ENCODE measurements around the gene SIGLEC1.

SIGLEC1 gene

DNA sequence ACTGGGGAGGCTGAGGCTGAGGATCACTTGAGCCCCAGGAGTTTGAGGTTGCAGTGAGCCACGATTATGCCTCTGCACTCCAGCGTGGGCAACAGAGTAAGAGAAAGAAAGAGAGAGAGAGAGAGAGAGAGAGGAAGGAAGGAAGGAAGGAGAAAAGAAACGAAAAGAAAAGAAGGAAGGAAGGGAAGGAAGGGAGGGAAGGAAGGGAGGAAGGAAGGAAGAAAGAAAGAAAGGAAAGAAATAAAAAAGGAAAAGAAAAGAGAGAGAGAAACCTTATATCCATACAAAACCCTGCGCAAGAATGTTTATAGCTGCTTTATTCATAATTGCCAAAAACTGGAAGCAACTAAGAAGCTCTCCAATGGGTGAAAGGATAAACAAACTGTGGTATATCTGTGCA lies 12.0 kb upstream of the SIGLEC1 start:
- Histone ChIP-seq H3K9me3 (no peaks in the 10 kb centered on the region), H3K27me3 (peaks cover 0 to 29% of the 10 kb centered on the region in 2 donors)

DNA sequence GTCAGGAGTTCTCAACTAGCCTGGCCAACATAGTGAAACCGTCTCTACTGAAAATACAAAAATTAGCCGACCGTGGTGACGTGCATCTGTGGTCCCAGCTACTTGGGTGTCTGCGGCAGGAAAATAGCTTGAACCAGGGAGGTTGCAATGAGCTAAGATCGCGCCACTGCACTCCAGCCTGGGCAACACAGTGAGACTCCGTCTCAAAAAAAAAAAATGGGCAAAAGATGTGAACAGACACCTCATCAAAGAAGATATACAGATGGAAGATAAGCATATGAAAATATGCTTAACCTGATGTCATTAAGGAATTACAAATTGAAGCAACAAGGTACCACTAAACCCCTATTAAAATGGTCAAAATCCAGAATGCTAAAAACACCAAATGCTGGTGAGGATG lies 10.9 kb upstream of the SIGLEC1 start:
- H3K9me3 ChIP-seq, result no peaks in the 10 kb centered on the region
- no peaks in the 10 kb centered on the region for H3K36me3 ChIP-seq
- no peak for DNase-seq
- TF ChIP-seq, protein P1, sequence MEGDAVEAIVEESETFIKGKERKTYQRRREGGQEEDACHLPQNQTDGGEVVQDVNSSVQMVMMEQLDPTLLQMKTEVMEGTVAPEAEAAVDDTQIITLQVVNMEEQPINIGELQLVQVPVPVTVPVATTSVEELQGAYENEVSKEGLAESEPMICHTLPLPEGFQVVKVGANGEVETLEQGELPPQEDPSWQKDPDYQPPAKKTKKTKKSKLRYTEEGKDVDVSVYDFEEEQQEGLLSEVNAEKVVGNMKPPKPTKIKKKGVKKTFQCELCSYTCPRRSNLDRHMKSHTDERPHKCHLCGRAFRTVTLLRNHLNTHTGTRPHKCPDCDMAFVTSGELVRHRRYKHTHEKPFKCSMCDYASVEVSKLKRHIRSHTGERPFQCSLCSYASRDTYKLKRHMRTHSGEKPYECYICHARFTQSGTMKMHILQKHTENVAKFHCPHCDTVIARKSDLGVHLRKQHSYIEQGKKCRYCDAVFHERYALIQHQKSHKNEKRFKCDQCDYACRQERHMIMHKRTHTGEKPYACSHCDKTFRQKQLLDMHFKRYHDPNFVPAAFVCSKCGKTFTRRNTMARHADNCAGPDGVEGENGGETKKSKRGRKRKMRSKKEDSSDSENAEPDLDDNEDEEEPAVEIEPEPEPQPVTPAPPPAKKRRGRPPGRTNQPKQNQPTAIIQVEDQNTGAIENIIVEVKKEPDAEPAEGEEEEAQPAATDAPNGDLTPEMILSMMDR (IDR thresholded peaks at IDR 0.05), result no peak
- H3K4me3 ChIP-seq, result no peak overlapping the region
- H3K27ac ChIP-seq, result no peak overlapping the region
- H3K4me1 ChIP-seq, result peaks cover 0 to 5% (median 0%) of the 10 kb centered on the region in 4 donors
- H3K27me3 ChIP-seq, result peaks cover 0 to 26% of the 10 kb centered on the region in 2 donors
- intact Hi-C loops (cut with DNase I; ENCODE audit: low total_unique reads), result no loop called here

More for the DNA sequence above, 12.0 kb upstream of the SIGLEC1 start:
- Histone ChIP-seq H3K4me1 (peaks cover 0 to 5% (median 0%) of the 10 kb centered on the region in 4 donors), H3K27ac (no peak overlapping the region), H3K36me3 (no peaks in the 10 kb centered on the region), H3K4me3 (no peak overlapping the region)
- no peak for DNase-seq
- intact Hi-C loops (cut with DNase I; ENCODE audit: low total_unique reads), result no loop called here
- TF ChIP-seq, protein P1 (IDR thresholded peaks at IDR 0.05), result no peak

DNA sequence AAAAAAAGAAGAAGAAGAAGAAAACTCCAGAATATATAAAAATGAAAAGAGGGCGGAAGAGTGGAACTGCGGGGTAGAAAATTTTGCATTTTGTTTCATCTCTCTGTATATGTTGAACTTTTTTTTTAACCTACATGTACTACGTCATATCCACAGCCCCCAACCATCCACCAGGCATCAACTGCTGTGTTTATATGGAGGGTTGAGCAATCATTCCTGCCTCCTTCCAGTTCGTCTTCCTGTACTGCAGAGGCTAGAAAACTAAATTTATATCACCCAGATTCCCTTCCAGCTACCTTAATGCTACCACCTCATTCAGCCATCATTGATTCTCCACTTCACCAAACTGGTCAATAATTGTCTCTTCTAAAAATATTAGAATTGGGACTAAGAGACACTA lies 9.5 kb upstream of the SIGLEC1 start:
- H3K4me3 ChIP-seq, result no peak overlapping the region
- intact Hi-C loops (cut with DNase I; ENCODE audit: low total_unique reads), result no loop called here
- no peaks in the 10 kb centered on the region for H3K36me3 ChIP-seq
- peaks cover 0 to 28% of the 10 kb centered on the region in 2 donors for H3K27me3 ChIP-seq
- no peak overlapping the region for H3K27ac ChIP-seq
- no peaks in the 10 kb centered on the region for H3K4me1 ChIP-seq
- no peaks in the 10 kb centered on the region for H3K9me3 ChIP-seq
- TF ChIP-seq, protein P1 (IDR thresholded peaks at IDR 0.05), result no peak
- DNase-seq, result no peak

DNA sequence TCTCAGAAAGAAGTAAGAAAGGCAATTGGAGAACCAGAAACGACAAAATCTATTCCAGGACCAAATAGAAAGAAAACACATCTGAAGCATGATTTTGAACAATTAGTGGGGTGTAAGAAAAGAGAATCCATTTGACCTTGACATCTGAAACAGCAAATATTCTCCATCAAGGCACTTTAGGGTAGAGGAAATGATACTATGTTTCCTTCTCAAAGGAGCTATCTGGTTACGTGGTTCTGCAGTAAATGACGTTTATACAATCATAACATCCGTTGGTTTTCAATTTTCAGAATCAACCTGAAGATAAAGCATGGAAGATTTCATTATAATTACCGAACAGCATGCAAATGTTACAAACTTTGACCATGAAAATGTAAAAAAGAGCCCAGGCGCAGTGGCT lies 8.2 kb upstream of the SIGLEC1 start:
- intact Hi-C loops (cut with DNase I; ENCODE audit: low total_unique reads), result no loop called here
- H3K9me3 ChIP-seq, result no peaks in the 10 kb centered on the region
- no peaks in the 10 kb centered on the region for H3K4me1 ChIP-seq
- H3K27ac ChIP-seq, result no peak overlapping the region
- H3K4me3 ChIP-seq, result no peak overlapping the region
- H3K36me3 ChIP-seq, result no peaks in the 10 kb centered on the region
- H3K27me3 ChIP-seq, result peaks cover 0 to 25% of the 10 kb centered on the region in 2 donors
- TF ChIP-seq, protein P1 (IDR thresholded peaks at IDR 0.05), result no peak
- no peak for DNase-seq

DNA sequence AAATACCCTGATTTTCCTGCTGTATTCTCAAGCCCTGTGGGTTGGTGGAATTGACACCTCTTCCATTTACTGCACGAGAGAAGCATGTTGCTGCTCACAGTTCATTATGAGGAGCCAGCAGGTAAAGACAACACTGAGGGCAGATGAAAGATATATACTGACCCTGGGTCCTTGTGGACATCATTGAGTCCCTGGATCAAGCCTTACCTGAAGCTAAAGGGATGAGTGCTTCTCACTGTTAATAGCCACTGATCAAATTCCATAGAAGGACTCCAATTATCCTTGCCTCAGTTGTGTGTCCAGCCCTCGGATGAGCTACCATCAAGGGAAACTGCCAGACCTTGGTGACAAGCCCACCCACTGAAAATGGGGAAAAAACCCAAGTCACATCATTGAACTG lies 7.7 kb upstream of the SIGLEC1 start:
- Histone ChIP-seq H3K27me3 (peaks cover 0 to 22% of the 10 kb centered on the region in 2 donors), H3K4me1 (no peaks in the 10 kb centered on the region), H3K4me3 (no peak overlapping the region), H3K36me3 (no peaks in the 10 kb centered on the region), H3K27ac (no peak overlapping the region), H3K9me3 (no peaks in the 10 kb centered on the region)
- TF ChIP-seq, protein P1 (IDR thresholded peaks at IDR 0.05), result no peak
- intact Hi-C loops (cut with DNase I; ENCODE audit: low total_unique reads), result no loop called here
- DNase-seq, result no peak

DNA sequence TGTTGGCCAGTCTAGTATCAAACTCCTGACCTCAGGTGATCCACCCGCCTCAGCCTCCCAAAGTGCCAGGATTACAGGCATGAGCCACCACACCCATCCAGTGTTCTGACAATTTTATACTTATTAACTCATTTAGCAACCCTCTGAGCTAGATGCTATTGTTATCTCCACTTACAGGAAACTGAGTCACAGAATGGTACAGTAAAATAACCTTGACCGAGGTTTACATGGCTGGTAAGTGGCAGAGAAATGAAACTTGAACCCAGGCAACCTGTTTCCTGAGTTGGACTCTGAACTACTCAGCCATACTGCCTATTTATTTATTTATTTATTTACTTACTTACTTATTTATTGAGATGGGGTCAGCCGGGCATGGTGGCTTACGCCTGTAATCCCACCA lies 6.6 kb upstream of the SIGLEC1 start:
- intact Hi-C loops (cut with DNase I; ENCODE audit: low total_unique reads), result no loop called here
- TF ChIP-seq, protein P1 (IDR thresholded peaks at IDR 0.05), result no peak
- no peak for DNase-seq

More for the DNA sequence above, 6.6 kb upstream of the SIGLEC1 start:
- Histone ChIP-seq H3K4me1 (no peaks in the 10 kb centered on the region), H3K27me3 (peaks cover 0 to 22% of the 10 kb centered on the region in 2 donors), H3K36me3 (no peaks in the 10 kb centered on the region), H3K4me3 (no peak overlapping the region), H3K27ac (no peak overlapping the region), H3K9me3 (no peaks in the 10 kb centered on the region)
